Measurements from ENCODE around the gene C2orf15.

GRCh38 chr2:99171377-99172140 is 30.1 kb downstream of the C2orf15 start:
- TF ChIP-seq SP1 (IDR thresholded peaks at IDR 0.05; ENCODE audit: low read depth, low read length): no peak
- no peak for TF ChIP-seq EP300 (IDR thresholded peaks at IDR 0.05; ENCODE audit: borderline replicate concordance in 1 of 2, low read depth in 2 of 2, low read length in 2 of 2)
- TF ChIP-seq GABPA (IDR thresholded peaks at IDR 0.05; ENCODE audit: borderline replicate concordance, insufficient read depth, low read length): no peak
- no peak for TF ChIP-seq CTCF (IDR thresholded peaks at IDR 0.05; ENCODE audit: control extremely low read depth in 1 of 3, insufficient read depth in 1 of 3, low read depth in 1 of 3, low read length in 3 of 3)
- no peak for TF ChIP-seq SIN3A (conservative IDR thresholded peaks at IDR 0.05 in 1 of 2, IDR thresholded peaks at IDR 0.05 in 1 of 2; ENCODE audit: low read depth in 1 of 2, low read length in 2 of 2)
- no peak for TF ChIP-seq POLR2A (IDR thresholded peaks at IDR 0.05; ENCODE audit: control extremely low read depth in 1 of 2, low read depth in 2 of 2, low read length in 2 of 2)
- TF ChIP-seq JUN (IDR thresholded peaks at IDR 0.05; ENCODE audit: low read depth, low read length): no peak
- no peak for TF ChIP-seq ATF2 (IDR thresholded peaks at IDR 0.05; ENCODE audit: low read length)
- no peak for TF ChIP-seq JUND (IDR thresholded peaks at IDR 0.05; ENCODE audit: low read length)
- TF ChIP-seq KDM1A (IDR thresholded peaks at IDR 0.05; ENCODE audit: borderline replicate concordance, low read length): no peak

Measured in H1 (cell line).